ENCODE results near the gene TULP1.

The TULP1 gene

DNA sequence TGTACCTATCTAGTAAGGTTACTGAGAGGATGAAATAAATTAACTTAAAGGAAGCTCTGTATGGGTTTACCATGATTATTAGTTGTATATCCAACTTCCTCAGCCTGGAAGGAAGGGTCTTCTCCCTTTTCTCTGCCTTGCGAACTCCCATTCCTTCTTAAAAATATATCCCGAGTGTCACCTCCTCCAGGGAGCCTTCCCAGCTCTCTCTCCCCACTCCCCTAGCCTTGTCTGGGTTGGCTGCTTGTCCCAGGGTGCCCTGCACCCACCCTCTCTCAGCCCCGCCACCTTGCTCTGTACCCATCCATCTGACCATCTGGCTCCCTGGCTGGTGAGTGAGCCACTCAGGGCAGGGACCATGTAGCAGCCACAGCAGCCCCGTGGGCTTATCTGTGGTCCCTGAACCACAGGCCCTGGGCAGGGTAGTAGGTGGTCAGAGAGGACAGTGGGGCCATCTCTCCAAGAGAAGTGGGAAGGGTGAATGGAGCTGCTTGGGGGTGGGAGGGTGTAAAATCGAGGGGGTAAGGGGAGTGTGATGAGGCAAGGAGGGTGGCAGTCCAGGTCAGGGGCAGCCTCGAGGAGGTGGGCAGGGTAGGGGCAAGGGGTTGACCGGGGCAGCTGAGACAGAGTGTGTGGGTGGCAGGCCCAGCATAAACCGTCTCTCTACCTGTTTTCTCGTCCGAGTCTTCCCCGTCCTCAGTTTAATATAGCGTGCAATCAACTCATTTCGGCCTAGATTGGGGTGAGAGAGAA, 28.6 kb downstream of the TULP1 start:
- no peak for DNase-seq (ENCODE audit: low spot score)

DNA sequence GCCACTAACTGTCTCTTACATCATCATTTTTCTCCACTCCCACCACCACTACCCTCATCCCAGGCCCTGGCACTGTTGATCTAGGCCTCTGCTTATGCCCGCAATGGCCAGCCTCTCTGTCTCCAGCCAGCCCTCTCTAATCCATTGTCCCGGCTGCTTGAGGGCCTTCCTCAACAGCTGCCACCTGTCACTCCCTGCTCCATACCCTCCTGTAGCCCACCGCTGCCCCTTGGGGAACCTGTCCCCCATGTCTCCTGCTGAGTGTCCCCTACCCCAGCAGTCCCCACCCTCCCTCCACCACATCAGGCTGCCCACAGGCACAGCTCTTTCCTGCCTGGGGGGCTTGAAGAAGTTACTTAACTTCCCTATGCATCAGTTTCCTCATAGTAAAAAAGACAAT, 29.2 kb downstream of the TULP1 start:
- DNase-seq (ENCODE audit: low spot score): no peak

GRCh38 chr6:35483062-35483461, 29.6 kb downstream of the TULP1 start:
- DNase-seq (ENCODE audit: low spot score): no peak

DNA sequence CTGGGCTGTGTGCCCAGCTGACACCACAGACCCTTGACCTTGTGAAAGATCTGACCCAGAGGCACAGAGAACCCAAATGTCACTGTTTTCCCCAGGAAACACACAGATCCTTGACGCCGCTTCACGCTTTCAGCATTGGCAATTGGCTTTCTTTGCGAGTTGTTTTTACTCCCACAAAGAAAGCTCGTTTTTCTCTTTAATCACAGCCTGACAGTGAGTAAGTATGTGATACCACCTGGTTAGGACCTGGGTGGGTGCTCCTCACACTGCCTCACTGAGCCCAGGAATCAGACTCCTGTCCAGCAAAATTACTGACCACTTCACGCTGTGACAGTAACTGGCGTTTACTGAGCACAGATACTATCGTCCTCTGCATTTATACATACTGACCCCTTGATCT, 31.5 kb downstream of the TULP1 start:
- no peak for DNase-seq (ENCODE audit: low spot score)

GRCh38 chr6:35480176-35480575, 32.5 kb downstream of the TULP1 start:
- DNase-seq (ENCODE audit: low spot score): no peak

- no peak for DNase-seq (ENCODE audit: low spot score)
These were observed 34.4 kb downstream of the TULP1 start for GRCh38 chr6:35478259-35478658.

DNA sequence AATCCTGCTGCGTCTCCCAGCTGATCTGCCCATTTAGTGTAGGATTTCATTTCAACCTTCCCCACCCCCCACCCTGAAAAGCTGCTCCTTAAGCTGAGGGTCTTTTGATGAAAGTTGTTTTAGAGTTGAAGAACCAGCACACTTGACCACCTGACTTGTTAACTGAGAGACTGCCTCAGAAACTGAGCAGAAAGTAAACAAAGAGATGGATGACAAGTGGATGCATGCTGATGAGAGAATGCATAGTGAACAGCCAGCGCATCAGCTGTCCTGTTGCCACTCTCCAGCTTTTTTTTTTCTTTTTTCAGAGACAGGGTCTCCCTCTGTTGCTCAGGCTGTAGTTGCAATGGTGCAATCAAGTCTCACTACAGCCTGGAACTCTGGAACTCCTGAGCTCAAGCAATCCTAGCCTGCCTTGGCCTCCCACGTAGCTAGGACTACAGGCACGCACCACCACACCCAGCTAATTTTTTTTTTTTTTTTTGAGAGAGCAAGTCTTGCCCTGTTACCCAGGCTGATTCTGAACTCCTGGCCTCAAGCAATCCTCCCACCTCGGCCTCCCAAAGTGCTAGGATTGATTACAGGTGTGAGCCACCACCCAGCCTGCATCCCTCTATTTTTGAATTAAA, 35.0 kb downstream of the TULP1 start:
- no peak for DNase-seq (ENCODE audit: low spot score)

GRCh38 chr6:35477028-35477427, 35.7 kb downstream of the TULP1 start:
- no peak for DNase-seq (ENCODE audit: low spot score)

GRCh38 chr6:35476004-35476403, 36.7 kb downstream of the TULP1 start:
- DNase-seq (ENCODE audit: low spot score): no peak

DNA sequence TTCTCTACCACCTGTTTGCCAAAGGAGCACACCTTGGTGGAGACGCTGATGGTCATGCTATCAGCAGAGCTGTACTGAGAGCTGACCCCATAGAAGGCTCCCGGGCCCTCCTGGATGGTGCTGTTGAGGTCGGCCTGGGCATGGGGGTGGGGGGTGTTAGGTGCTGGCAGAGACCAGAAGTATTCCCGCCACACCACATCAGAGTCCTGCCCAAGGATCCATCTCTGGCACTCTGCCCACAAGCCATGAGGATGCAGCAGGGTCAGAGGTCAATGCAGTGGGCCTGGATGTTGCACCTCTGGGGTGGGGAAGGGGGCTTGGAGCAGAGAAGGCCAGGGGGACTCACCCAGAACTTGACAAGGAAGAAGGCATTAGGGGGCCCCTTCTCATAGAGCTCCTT, 37.1 kb downstream of the TULP1 start:
- no peak for DNase-seq (ENCODE audit: low spot score)

- DNase-seq (ENCODE audit: low spot score): no peak
These were observed 37.6 kb downstream of the TULP1 start for GRCh38 chr6:35474942-35475570.

DNA sequence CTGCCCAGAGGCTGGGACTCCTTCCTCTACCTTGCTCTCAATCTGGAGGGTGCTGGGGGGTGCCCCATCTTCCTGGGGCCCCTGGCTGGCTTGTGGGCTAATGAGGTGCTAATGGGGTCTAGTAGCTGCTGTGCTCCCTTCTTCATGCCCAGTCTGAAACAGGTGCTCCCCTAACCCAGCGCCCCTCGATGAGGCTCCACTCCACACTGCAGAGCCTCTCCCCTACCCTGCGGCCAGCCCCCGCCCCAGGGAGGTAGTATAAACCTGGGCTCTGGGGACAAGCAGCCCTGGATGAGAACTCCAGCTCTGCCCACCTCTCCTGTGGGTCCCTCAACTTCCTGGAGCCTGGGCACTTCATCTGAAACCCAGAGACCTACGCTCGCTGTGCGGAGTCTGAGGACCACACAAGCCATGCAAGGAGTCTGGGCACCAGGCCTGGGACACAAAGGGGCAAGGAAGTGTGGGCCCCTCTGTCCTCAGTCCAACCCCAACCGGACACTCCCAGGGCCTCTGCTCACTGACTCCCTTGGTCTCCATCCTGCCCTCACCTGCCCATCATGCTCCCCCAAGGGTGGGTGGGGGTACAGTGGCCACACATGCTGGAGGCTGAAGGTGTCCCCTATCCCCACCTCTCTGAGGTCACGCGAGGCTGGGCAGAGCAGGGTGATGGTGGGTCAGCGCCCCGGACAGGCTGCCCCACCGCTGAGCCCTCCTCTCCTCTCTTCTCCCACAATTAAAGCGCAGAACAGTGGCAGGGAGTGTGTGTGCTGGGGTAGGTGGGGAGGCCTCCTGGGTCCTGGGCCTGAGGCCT, 38.4 kb downstream of the TULP1 start:
- no peak for DNase-seq (ENCODE audit: low spot score)

DNA sequence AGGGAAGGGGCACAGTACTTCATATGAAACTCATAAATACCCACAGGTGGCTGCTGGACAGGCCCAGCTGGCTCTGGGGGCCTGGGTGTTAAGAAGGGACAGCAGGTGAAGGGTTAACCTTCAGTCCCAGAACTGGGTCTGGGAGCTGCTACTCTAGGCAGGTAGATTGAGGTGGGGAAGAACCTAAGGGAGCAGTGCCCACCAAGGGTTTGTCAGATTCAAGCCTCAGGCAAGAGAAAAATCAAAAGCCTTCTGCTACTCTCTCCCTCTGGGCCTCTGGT, 38.9 kb downstream of the TULP1 start:
- no peak for DNase-seq (ENCODE audit: low spot score)

DNA sequence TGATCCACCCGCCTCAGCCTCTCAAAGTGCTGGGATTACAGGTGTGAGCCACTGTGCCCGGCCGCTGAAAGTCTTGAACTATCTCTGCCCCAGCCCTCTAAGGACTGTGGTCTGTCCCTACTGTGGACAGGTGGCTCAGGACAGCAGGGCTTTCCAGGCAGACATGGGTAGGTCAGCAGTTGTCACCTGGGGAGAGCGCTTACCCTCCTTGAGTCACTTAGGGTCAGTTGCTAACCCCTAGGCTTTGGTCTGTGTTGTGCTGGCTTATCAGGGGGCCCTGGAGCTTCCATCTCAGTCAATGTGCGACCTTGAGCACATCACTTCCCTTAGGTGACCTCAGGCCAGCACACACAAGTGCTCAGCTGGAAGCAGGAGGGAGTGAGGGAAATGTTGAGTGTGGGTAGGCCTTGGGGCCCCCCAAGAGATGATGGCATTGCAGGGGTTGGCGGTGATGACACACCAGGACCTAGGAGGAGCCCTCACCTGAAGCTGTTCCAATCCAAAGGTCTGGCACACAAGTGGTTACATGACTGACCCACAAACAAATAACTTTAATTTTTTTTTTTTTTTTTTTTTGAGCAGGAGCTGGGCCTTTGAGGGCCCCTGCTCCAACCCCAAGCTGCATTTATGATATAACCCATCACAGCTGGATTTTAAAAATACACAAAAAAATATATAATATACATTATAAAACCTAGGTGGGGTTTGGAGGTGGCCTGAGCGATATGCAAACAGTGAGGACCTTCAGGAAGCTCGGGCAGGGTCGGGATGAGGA, 39.4 kb downstream of the TULP1 start:
- no peak for DNase-seq (ENCODE audit: low spot score)

DNA sequence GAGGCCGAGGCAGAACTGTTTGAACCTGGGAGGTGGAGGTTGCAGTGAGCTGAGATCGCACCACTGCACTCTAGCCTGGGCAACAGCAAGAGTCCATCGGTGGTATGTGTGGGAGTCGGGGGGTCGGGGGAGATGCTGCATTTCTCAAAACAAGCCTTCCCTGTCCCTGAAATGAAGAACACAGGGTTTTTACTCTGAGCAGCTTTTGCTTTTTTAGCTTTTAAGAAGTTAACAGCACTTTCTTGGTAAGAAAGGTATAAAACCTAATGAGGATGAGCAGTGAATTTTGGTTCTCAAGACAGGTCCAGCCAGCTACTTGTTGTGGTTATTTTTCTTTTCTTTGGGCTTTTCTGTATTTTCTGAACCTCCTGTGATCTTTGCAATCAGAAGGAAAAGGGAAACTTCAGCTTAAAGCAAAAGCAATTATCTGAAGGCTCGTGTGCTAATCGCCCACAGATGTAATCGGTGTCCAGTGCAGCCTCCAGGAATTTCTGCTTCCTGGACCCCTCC, 40.8 kb downstream of the TULP1 start:
- DNase-seq (ENCODE audit: low spot score): no peak

- no peak for DNase-seq (ENCODE audit: low spot score)
These were observed 42.0 kb downstream of the TULP1 start for GRCh38 chr6:35470663-35471120.

DNA sequence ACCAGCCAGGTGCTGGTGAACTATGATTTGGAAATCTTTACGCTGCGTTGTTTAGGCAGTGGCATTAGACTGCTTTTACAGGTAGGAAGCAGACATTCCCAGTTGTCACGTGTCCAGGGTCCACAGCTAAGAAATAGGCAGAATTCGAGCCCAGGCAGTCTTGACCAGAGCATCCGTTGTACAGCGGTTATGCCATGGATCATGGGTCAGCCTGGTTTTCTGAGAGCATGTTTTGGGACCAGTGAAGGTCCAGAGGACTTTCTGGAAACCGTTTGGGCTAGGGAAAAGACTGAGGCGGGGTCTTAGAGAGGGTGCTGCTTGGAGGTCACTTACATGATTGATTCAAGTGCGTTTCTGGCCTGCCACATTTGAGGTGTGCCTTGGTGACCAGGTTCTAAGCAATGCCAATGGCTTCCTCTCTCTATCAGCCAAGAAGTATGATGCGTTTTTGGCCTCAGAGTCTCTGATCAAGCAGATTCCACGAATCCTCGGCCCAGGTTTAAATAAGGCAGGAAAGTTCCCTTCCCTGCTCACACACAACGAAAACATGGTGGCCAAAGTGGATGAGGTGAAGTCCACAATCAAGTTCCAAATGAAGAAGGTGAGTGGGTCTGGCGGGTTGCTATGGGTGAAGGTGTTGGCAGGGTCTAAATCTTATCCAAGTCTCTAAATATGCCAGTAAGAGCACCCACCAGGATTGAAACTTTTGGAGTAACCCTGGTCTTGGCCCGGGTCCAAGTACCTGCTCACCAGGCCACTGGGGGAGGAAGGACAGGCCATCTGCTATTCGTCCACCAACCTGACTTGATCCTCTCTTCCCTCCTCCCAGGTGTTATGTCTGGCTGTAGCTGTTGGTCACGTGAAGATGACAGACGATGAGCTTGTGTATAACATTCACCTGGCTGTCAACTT, 42.7 kb downstream of the TULP1 start:
- no peak for DNase-seq (ENCODE audit: low spot score)

DNA sequence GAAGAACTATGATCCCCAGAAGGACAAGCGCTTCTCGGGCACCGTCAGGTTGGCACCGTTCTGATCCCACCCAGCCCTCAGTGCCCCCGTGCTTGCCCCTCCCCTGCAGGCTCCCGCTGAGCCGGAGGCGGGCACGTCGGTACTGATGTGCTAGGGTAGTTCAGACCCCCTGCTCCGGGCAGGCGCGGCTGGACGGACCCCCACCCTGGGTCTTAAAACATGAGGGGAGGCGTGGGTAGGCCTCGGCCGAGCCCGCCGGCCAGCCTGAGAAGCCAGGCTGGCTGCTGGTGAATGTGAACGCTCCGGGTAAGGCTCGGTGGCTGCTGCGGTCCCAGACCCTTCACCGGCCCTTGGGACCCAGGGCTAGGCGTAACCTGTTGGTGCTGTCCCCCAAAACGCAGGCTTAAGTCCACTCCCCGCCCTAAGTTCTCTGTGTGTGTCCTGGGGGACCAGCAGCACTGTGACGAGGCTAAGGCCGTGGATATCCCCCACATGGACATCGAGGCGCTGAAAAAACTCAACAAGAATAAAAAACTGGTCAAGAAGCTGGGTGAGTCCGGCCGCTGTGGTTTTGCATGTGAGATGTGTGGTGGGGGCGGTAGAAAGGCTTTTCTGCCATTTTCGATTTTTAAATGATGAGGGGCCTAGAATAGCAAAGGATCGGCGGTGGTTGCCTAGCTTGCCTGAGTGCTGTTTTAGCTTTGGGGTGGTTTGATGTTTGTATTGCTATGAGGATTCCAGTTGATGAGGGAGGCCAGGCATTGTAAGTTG, 43.5 kb downstream of the TULP1 start:
- DNase-seq (ENCODE audit: low spot score): no peak

DNA sequence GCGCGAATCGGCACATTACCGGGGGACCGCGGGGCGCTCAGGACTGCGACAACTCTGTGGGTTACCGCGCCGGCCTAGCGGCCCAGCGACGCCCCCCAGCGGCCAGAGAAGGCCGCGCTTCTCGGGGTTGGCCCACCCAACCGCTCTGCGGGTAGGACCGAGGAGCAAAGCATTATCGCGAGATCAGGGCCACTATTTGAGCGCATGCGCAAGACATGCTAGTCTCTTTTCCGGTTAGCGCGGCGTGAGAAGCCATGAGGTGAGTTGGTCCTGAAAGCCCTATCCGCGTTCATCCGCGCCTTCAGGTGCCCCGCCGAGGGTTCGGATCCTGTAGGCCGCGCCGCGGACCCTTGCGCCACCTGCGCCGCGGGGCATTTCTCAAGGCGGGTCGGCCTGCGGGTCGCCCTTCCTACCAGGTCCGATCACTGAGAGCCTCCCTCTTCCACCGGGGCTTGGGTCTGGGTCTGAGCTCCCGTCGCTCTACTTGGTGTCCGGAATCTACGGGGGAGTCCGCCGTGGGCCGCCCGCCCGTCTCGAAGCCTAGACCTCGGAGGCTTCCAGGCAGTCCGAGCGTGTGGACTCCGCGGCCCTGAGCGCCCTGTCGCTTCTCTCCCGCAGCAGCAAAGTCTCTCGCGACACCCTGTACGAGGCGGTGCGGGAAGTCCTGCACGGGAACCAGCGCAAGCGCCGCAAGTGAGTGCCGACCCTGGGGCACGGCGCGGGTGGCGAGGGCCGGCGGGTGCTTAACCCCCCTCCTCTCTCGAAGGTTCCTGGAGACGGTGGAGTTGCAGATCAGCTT, 44.3 kb downstream of the TULP1 start, which contains the start of gene RPL10A:
RPL10A (plus strand) TSS at position 221 of the 799 bp plus-strand sequence; CDS start at position 255, 34 bp downstream.
- peak; percentile 91 for DNase-seq (ENCODE audit: low spot score)
